GM12891 (cell line): ENCODE measurements around the gene ARHGAP15.

Experiments
- POLR2A ChIP-seq: IDR thresholded peaks from 2 replicates; pipeline ENCODE4 v1.6.1; 2011; ENCODE audit warnings: low read depth, low read length, control low read depth
- POLR2AphosphoS5 ChIP-seq: IDR thresholded peaks from 2 replicates; pipeline ENCODE4 v1.6.1; 2011; ENCODE audit warnings: low read depth, low read length, control low read depth
- POU2F2 ChIP-seq: IDR thresholded peaks from 2 replicates; pipeline ENCODE4 v1.6.1; 2011; ENCODE audit warnings: low read depth, mild to moderate bottlenecking, control low read depth, low read length, moderate library complexity
- SPI1 ChIP-seq: IDR thresholded peaks from 2 replicates; pipeline ENCODE4 v1.6.1; 2011; ENCODE audit warnings: low read depth, low read length, control low read depth
- TAF1 ChIP-seq: IDR thresholded peaks from 2 replicates; pipeline ENCODE4 v1.6.1; 2011; ENCODE audit warnings: low read depth, low read length, control low read depth

GRCh38 chr2:143480086-143480485, 350.9 kb downstream of the ARHGAP15 start:
- TF ChIP-seq POLR2A (no peak), POLR2AphosphoS5 (no peak), SPI1 (no peak), TAF1 (no peak), POU2F2 (no peak)
